Esophagus mucosa (tissue), 1 donor: Measurements from ENCODE around the gene TRAPPC10. TPM values are rescaled to one million over a fixed set of nuclear protein-coding genes. Genes with fewer than 3 reads are reported as not detected.

Experiments
- ATAC-seq: fragments of 200-7000 bp; cut with Tn5 transposase; one replicate; pipeline ENCODE4 v1.9.1; 2020
- total RNA-seq: library from RNA; stranded (reverse); gene quantifications from one replicate; pipeline ENCODE4 v1.2.4, GENCODE V29; 2023
- donor health status: DM: yes; HTN: yes; CAD: no.

The TRAPPC10 gene, protein sequence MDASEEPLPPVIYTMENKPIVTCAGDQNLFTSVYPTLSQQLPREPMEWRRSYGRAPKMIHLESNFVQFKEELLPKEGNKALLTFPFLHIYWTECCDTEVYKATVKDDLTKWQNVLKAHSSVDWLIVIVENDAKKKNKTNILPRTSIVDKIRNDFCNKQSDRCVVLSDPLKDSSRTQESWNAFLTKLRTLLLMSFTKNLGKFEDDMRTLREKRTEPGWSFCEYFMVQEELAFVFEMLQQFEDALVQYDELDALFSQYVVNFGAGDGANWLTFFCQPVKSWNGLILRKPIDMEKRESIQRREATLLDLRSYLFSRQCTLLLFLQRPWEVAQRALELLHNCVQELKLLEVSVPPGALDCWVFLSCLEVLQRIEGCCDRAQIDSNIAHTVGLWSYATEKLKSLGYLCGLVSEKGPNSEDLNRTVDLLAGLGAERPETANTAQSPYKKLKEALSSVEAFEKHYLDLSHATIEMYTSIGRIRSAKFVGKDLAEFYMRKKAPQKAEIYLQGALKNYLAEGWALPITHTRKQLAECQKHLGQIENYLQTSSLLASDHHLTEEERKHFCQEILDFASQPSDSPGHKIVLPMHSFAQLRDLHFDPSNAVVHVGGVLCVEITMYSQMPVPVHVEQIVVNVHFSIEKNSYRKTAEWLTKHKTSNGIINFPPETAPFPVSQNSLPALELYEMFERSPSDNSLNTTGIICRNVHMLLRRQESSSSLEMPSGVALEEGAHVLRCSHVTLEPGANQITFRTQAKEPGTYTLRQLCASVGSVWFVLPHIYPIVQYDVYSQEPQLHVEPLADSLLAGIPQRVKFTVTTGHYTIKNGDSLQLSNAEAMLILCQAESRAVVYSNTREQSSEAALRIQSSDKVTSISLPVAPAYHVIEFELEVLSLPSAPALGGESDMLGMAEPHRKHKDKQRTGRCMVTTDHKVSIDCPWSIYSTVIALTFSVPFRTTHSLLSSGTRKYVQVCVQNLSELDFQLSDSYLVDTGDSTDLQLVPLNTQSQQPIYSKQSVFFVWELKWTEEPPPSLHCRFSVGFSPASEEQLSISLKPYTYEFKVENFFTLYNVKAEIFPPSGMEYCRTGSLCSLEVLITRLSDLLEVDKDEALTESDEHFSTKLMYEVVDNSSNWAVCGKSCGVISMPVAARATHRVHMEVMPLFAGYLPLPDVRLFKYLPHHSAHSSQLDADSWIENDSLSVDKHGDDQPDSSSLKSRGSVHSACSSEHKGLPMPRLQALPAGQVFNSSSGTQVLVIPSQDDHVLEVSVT
- total RNA-seq = 20.2 TPM

- peak; percentile 84 for ATAC-seq
Measured at GRCh38 chr21:44011579-44012473, at the start of gene TRAPPC10. Gene TRAPPC10, plus strand, starts transcription at chr21:44012309. Its CDS starts 185 bp downstream, at chr21:44012494.

- ATAC-seq = no peak
Measured at GRCh38 chr21:43965911-43966585, 46.1 kb upstream of the TRAPPC10 start.

DNA sequence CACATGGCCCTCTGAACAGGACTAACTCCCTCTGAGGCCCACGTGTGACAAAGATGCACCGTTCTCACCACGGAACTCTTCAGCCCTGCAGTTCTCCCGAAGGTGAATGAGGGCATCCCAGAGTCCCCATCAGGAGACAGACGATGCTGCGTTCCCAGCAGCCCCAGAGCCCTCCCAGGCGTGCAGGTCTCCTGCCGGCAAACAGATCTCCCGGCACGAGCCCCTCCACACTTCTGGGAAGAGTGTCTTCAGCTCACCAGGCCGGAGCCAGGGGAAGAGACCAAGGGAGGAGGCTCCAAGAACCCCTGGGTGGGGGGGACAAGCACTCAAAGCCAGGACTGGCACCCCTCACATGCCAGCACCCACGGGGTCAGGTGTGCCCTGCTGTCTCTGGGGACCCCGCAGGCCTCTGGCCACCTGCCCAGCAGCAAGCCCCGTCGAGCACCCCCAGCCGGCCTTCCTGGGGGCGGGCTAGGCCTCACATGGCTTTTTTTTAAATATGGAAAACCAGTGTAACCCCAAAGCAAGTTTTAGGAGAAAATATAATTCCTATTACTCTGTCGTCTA lies 45.1 kb upstream of the TRAPPC10 start:
- no peak for ATAC-seq

DNA sequence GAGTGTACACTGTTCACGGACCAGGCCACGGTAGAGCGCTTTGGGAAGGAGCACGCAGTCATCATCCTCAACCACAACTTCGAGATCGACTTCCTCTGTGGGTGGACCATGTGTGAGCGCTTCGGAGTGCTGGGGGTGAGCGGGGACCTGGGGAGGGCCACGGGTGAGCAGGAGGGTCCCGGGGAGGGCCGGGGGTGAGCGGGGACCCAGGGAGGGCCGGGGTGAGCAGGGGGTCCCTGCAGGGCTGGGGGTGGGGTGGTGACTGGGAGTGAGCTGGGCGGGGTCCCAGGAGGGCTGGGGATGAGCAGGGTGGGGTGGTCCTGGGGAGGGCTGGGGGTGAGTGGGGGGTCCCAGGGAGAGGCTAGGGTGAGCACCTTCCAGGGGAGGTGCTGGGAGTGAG lies 44.1 kb upstream of the TRAPPC10 start:
- ATAC-seq = peak; percentile 20

- ATAC-seq = no peak
Measured at GRCh38 chr21:43968410-43969114, 43.5 kb upstream of the TRAPPC10 start.

GRCh38 chr21:43969115-43969444 lies 43.0 kb upstream of the TRAPPC10 start:
- ATAC-seq = no peak

- ATAC-seq = no peak
Measured at GRCh38 chr21:43970551-43970950, 41.6 kb upstream of the TRAPPC10 start.

DNA sequence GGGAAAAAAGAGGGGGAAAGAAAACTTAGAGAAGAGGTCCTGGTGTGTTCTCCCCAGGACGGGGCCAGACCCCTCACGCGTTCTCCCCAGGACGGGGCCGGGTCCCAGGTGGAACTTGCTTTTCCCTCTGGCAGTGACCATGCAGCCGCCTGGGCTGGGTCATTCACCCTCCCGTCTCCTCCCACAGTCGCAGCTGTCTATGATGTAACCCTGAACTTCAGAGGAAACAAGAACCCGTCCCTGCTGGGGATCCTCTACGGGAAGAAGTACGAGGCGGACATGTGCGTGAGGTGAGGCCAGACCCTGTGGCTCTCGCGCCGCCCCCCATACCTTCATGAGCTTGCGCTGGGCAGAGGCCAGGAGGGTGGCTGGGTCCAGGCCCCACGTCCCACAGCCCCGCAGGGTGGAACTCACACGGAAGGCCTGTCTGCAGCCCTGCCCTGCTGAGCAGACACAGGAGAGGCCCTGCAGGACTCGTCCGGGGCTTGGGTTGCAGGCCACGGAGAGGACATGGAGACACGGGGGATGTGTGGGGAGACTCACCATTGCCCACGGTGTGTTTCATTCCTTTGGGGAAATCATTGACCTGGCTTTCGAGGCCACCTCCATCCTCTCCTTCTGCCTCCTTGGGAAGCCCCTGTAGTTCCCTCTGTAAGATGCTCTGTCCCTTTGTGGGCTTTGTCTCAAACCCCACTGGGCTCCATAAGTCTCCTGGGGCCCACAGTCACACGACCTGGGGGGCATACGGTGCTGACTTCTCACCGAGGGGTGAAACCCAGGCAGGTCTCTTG lies 40.7 kb upstream of the TRAPPC10 start:
- no peak for ATAC-seq

- no peak for ATAC-seq
Measured at GRCh38 chr21:43971992-43972255, 40.2 kb upstream of the TRAPPC10 start.

GRCh38 chr21:43972850-43973633 lies 39.1 kb upstream of the TRAPPC10 start:
- ATAC-seq = no peak

DNA sequence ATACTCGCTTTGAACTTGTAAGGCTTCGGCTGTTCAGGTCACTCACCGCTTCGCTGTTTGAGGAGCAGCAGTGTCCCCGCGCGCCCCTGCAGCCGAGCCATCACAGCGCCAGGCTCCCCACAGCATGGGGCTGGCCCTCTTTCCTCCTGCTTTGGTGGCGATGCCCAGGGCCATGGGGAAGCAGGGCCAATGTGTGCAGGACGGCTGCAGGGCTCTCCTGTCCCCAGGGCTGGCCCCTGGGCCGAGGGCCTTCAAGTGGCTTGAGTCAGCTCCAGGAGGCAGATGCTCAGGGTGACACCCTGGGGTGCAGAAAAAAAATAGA lies 38.5 kb upstream of the TRAPPC10 start:
- no peak for ATAC-seq

GRCh38 chr21:43974791-43975468 lies 37.2 kb upstream of the TRAPPC10 start:
- peak; percentile 39 for ATAC-seq

DNA sequence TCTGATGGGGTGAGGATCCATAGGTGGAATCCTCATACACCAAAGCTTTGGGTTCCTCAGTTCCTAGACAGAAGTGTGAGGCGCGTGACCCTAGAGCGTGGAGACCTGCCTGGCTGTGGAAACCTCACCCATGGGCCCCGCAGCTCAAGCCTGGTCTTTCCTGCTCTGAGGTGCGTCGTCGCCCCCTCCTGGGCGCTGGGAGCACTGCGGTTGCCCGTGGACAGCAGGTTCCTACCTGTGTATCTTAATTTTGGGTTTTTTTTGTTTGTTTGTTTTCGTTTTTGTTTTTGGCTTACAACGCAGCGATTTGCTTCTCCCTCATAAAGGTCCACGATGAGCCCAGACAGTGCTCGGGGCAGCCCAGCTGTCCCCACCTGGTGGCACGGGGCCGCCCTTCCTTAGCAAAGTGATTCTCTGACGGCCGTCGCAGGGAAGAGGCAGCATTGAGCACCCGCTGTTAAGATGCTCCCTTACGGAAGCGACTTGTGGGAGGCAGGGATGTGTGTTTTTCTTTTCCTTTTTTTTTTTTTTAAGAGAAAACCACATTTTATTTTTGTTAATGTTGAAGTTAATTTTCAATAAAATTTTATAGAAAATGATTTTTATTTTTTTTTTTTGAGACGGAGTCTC lies 36.5 kb upstream of the TRAPPC10 start:
- peak; percentile 85 for ATAC-seq

DNA sequence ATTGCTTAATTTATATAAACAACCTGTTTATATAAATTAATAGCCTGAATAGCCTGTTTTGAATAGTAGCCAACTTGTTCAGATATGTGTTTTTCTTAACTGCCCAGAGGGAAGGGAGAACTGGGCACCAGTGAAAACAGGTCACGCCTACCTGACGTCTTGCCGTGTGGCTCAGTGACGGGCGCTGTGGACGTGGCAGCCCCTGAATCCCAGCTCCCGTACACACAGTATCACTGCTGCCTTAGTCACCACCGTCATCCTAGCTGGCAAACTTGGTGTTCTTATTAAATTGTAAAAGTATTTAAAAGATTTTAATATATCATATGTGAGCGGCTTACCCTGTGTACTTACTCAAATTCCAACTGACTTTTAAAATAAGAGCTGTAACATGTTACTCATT lies 35.4 kb upstream of the TRAPPC10 start:
- ATAC-seq = no peak

- ATAC-seq = no peak
Measured at GRCh38 chr21:43978060-43978459, 34.0 kb upstream of the TRAPPC10 start.

DNA sequence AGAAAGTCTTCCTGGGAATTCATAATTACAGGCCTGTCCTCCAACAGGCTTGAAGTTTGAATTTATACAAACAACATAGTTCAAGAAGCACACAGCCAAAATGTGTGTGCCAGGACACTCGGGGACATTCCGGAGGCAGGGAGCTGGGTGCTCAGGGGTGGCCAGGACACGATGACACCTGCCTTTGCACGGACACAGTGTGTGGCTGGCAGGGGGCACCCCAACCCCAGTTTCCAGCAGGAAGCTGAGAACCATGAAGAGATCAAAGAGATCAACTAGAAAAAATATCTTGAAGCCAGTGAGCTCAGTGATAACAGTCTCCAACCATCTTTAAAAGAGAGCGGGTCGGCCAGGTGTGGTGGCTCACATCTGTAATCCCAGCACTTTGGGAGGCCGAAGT lies 32.5 kb upstream of the TRAPPC10 start:
- no peak for ATAC-seq

GRCh38 chr21:43981151-43981870 lies 30.8 kb upstream of the TRAPPC10 start:
- ATAC-seq = peak; percentile 5
